HL-60 (cell line): ENCODE results near the gene DAP3.

Source experiments
- CTCF ChIP-seq: IDR thresholded peaks from one replicate; pipeline ENCODE4 v1.5.1; 2011; ENCODE audit warnings: low read length, control low read depth, inconsistent platforms; ENCODE audit not compliant: insufficient read depth
- GABPA ChIP-seq: IDR thresholded peaks from 2 replicates; pipeline ENCODE4 v1.6.1; 2012; ENCODE audit warnings: low read depth
- POLR2AphosphoS5 ChIP-seq: IDR thresholded peaks from 2 replicates; pipeline ENCODE4 v1.6.1; 2012; ENCODE audit warnings: low read depth
- REST ChIP-seq: IDR thresholded peaks from 2 replicates; pipeline ENCODE4 v1.6.1; 2012; ENCODE audit warnings: low read depth; ENCODE audit not compliant: insufficient replicate concordance

- TF ChIP-seq CTCF (no peak), POLR2AphosphoS5 (no peak), GABPA (no peak), REST (no peak)
These were observed 14.3 kb downstream of the DAP3 start for GRCh38 chr1:155703216-155703615.
